ENCODE data around the gene IGFBP2. TPM values are rescaled to one million over a fixed set of nuclear protein-coding genes. Genes with fewer than 3 reads are reported as not detected.
A peak's percentile ranks its signal among the peaks of the same experiment; 100 is the strongest.

The IGFBP2 gene
- total and polyA plus RNA-seq, 9 of the 15 experiments (the other 6 are each of a cell fraction or from before 2014, with no cell fraction given) = 0.93 TPM; not detected in 8

- H3K9ac ChIP-seq (ENCODE audit: insufficient read depth in 1 of 2, low read depth in 2 of 2, low read length in 2 of 2) = 0 out of 4 replicates have a peak overlapping the region, but pooled peaks of 1 of the 2 experiments have one; percentile 45
- H3K36me3 ChIP-seq (ENCODE audit: control insufficient read depth, insufficient read depth, low read length) = no peaks in the 10 kb centered on the region
- in situ Hi-C loops (cut with MboI) (loop anchor here (25.0 kb wide), 1 partner anchor 458 kb away; no protein-coding TSS in a partner anchor), intact Hi-C loops (cut with micrococcal nuclease) (no loop called here)
- FAIRE-seq (no peak), ATAC-seq (no peak), DNase-seq (ENCODE audit: extremely low read depth in 1 of 4, low spot score in 3 of 4) (no peak)
- H3K27me3 ChIP-seq (ENCODE audit: control insufficient read depth in 2 of 2, insufficient read depth in 2 of 2, low read length in 2 of 2) = peaks cover 4 to 52% of the 10 kb centered on the region in 2 experiments; a peak in 3 of 5 replicates
- H3K27ac ChIP-seq (ENCODE audit: extremely low read depth, low read depth, low read length) = no peak overlapping the region
- no peak overlapping the region for H2AFZ ChIP-seq (ENCODE audit: low read depth, low read length)
- BruUV-seq (replicated peaks) = no TSS peak
- ChIA-PET CTCF (ENCODE audit: low intra/inter-chr PET ratio) (no interaction called here), POLR2A (no interaction called here)
- H3K4me2 ChIP-seq (ENCODE audit: insufficient read depth, low read length) = no peak overlapping the region
- no peaks in the 10 kb centered on the region for H3K9me1 ChIP-seq (ENCODE audit: control insufficient read depth, insufficient read depth, low read length)
- no peaks in the 10 kb centered on the region for H4K20me1 ChIP-seq (replicated peaks; ENCODE audit: control insufficient read depth, insufficient read depth, low read length)
- no peak overlapping the region for H3K4me3 ChIP-seq
- H3K79me2 ChIP-seq (ENCODE audit: control insufficient read depth, insufficient read depth, low read length) = no peaks in the 10 kb centered on the region
- H3K4me1 ChIP-seq (replicated peaks in 1 of 2; ENCODE audit: control insufficient read depth in 2 of 2, insufficient read depth in 2 of 2, low read length in 2 of 2) = 0 out of 5 replicates have a peak, but pooled peaks cover 0 to 3% of the 10 kb centered on the region in 2 experiments
- TF ChIP-seq RBM17 (IDR thresholded peaks at IDR 0.05; ENCODE audit: borderline replicate concordance, low read depth, low read length) (no peak), SMAD4 (CRISPR knock-in tag; conservative IDR thresholded peaks at IDR 0.05) (no peak), POLR2G (IDR thresholded peaks at IDR 0.05; ENCODE audit: low read depth, low read length) (no peak), STAT6 (CRISPR knock-in tag; IDR thresholded peaks at IDR 0.05) (no peak), SREBF2 (CRISPR knock-in tag; IDR thresholded peaks at IDR 0.05) (no peak), HNRNPH1 (optimal IDR thresholded peaks at IDR 0.05; ENCODE audit: low read depth, low read length) (no peak), XRCC3 (IDR thresholded peaks at IDR 0.05) (no peak)
- 8% methylated on average over 6 of the region's 17 CpGs for WGBS (ENCODE audit: insufficient coverage, low coverage, missing lambda C conversion rate)
- no peaks in the 10 kb centered on the region for H3K9me3 ChIP-seq (replicated peaks; ENCODE audit: control insufficient read depth, insufficient read depth, low read depth, low read length)
These were observed 37.3 kb downstream of the IGFBP2 start for GRCh38 chr2:216670266-216671080.
